ENCODE data around the gene TMEM52B.
"Not testable (repeated sequence)": the region's sequence is repeated elsewhere in the genome, so short reads cannot be mapped to it uniquely, and the experiment has no call there.

Gene TMEM52B

GRCh38 chr12:10194160-10194670, 15.4 kb downstream of the TMEM52B start:
- TF ChIP-seq CTCF (IDR thresholded peaks at IDR 0.05; ENCODE audit: low read depth, low read length, missing control alignments), result no peak
- DNase-seq (ENCODE audit: low read depth), result no peak
- H3K4me3 ChIP-seq (ENCODE audit: low read depth, low read length), result no peak overlapping the region

- no peak for TF ChIP-seq CTCF (IDR thresholded peaks at IDR 0.05; ENCODE audit: low read depth, low read length, missing control alignments)
- DNase-seq (ENCODE audit: low read depth), result peak; percentile 25
- no peak overlapping the region for H3K4me3 ChIP-seq (ENCODE audit: low read depth, low read length)
Observed at GRCh38 chr12:10196210-10196609, 17.4 kb downstream of the TMEM52B start.

- no peak for TF ChIP-seq CTCF (IDR thresholded peaks at IDR 0.05; ENCODE audit: low read depth, low read length, missing control alignments)
- H3K4me3 ChIP-seq (ENCODE audit: low read depth, low read length), result no peak overlapping the region
- DNase-seq (ENCODE audit: low read depth), result no peak
Observed at GRCh38 chr12:10197879-10198278, 19.0 kb downstream of the TMEM52B start.

- not testable (repeated sequence) for H3K4me3 ChIP-seq (ENCODE audit: low read depth, low read length); DNase-seq (ENCODE audit: low read depth)
Observed at GRCh38 chr12:10204495-10204894, 25.7 kb downstream of the TMEM52B start.

- no peak for DNase-seq (ENCODE audit: low read depth)
- H3K4me3 ChIP-seq (ENCODE audit: low read depth, low read length), result no peak overlapping the region
- no peak for TF ChIP-seq CTCF (IDR thresholded peaks at IDR 0.05; ENCODE audit: low read depth, low read length, missing control alignments)
Observed at GRCh38 chr12:10205220-10205807, 26.5 kb downstream of the TMEM52B start.

GRCh38 chr12:10207136-10207535, 28.3 kb downstream of the TMEM52B start:
- no peak overlapping the region for H3K4me3 ChIP-seq (ENCODE audit: low read depth, low read length)
- no peak for DNase-seq (ENCODE audit: low read depth)
- TF ChIP-seq CTCF (IDR thresholded peaks at IDR 0.05; ENCODE audit: low read depth, low read length, missing control alignments), result no peak

- H3K4me3 ChIP-seq (ENCODE audit: low read depth, low read length), result no peak overlapping the region
- no peak for TF ChIP-seq CTCF (IDR thresholded peaks at IDR 0.05; ENCODE audit: low read depth, low read length, missing control alignments)
- no peak for DNase-seq (ENCODE audit: low read depth)
Observed at GRCh38 chr12:10210225-10210624, 31.4 kb downstream of the TMEM52B start.
